Keratinocyte (primary cell): ENCODE results near the gene DDIT3. TPM values are rescaled to one million over a fixed set of nuclear protein-coding genes. Genes with fewer than 3 reads are reported as not detected.

Source experiments
- DNase-seq: peaks from one replicate; pipeline ENCODE4 v3.0.0-alpha.2; 2011; ENCODE audit warnings: low read depth, missing footprints, low spot score
- FAIRE-seq: peaks from 2 replicates; lab custom pipeline; 2011; peaks lifted over from hg19 to GRCh38; lab: Jason Lieb, UNC
- H2AFZ ChIP-seq: 2 replicates; pipeline ENCODE4 v1.6.0; 2012; ENCODE audit warnings: low read length, control low read depth, inconsistent platforms; ENCODE audit not compliant: control insufficient read depth
- H3K27ac ChIP-seq: 2 replicates; pipeline ENCODE4 v1.5.1; 2011; ENCODE audit warnings: low read length; ENCODE audit not compliant: control insufficient read depth, insufficient read depth
- H3K27me3 ChIP-seq: 3 replicates; pipeline ENCODE4 v1.6.0; 2011; ENCODE audit warnings: low read length; ENCODE audit not compliant: control insufficient read depth, insufficient read depth; ENCODE audit errors: extremely low read depth
- H3K36me3 ChIP-seq, 2 experiments: 2 replicates in 1 of 2; 3 replicates in 1 of 2; pipeline ENCODE4 v1.5.1; 2011; ENCODE audit warnings: low read length in 2 of 2, mild to moderate bottlenecking in 1 of 2; ENCODE audit not compliant: control insufficient read depth in 2 of 2, insufficient read depth in 2 of 2; ENCODE audit errors: extremely low read depth in 1 of 2
- H3K4me1 ChIP-seq: 3 replicates; pipeline ENCODE4 v1.5.1; 2011; ENCODE audit warnings: low read length; ENCODE audit not compliant: control insufficient read depth, insufficient read depth; ENCODE audit errors: extremely low read depth
- H3K4me2 ChIP-seq: 3 replicates; pipeline ENCODE4 v1.6.0; 2011; ENCODE audit warnings: low read depth, low read length; ENCODE audit not compliant: control insufficient read depth, insufficient read depth; ENCODE audit errors: extremely low read depth
- H3K4me3 ChIP-seq, 3 experiments: fragments of 200-600 bp in 1 of 3; sonication (generic) in 1 of 3; 2 replicates in 2 of 3; 3 replicates in 1 of 3; pipeline ENCODE4 v1.5.1; 2011 to 2016; ENCODE audit warnings: low read length in 3 of 3, mild to moderate bottlenecking in 3 of 3, control low read depth in 2 of 3, inconsistent platforms in 1 of 3, low read depth in 1 of 3, mixed read lengths in 1 of 3, mixed run types in 1 of 3, moderate library complexity in 1 of 3; ENCODE audit not compliant: control insufficient read depth in 2 of 3, insufficient read depth in 2 of 3; ENCODE audit errors: extremely low read depth in 1 of 3
- H3K79me2 ChIP-seq: 2 replicates; pipeline ENCODE4 v1.6.0; 2012; ENCODE audit warnings: low read length; ENCODE audit not compliant: control insufficient read depth, insufficient read depth
- H3K9ac ChIP-seq: 3 replicates; pipeline ENCODE4 v1.6.0; 2011; ENCODE audit warnings: low read length; ENCODE audit not compliant: control insufficient read depth, insufficient read depth; ENCODE audit errors: extremely low read depth
- H3K9me1 ChIP-seq: 3 replicates; pipeline ENCODE4 v1.6.0; 2011; ENCODE audit warnings: low read length; ENCODE audit not compliant: control insufficient read depth, insufficient read depth; ENCODE audit errors: extremely low read depth
- H3K9me3 ChIP-seq: 2 replicates; pipeline ENCODE4 v1.5.1; 2012; ENCODE audit warnings: low read depth, low read length; ENCODE audit not compliant: control insufficient read depth
- H4K20me1 ChIP-seq: 3 replicates; pipeline ENCODE4 v1.6.0; 2011; ENCODE audit warnings: low read length; ENCODE audit not compliant: control insufficient read depth, insufficient read depth; ENCODE audit errors: extremely low read depth
- EZH2 ChIP-seq: IDR thresholded peaks from one replicate; pipeline ENCODE4 v1.6.1; 2012; ENCODE audit warnings: inconsistent platforms, mild to moderate bottlenecking, low read length, moderate library complexity
- dilution Hi-C: fragments of 300-500 bp; cut with MboI; formaldehyde crosslinking; loops from one replicate; pipeline ENCODE4 v1.7.0; 2020; ENCODE audit warnings: low sequenced_read_pairs; ENCODE audit not compliant: extremely low pct_ligation_motif_present
- polyA plus RNA-seq, 5 experiments: library from polyadenylated mRNA; depleted of rRNA in 3 of 5; stranded (reverse) in 3 of 5; stranded (forward) in 1 of 5; unstranded in 1 of 5; fragments of >200 nt; gene quantifications; 1 replicate in 1 of 5; 2 replicates in 3 of 5; 3 replicates in 1 of 5; pipeline versions ENCODE4 v1.2.1 to v1.2.3, GENCODE V29; 2011 to 2012; ENCODE audit warnings: missing spikeins in 2 of 5, low read depth in 1 of 5, low replicate concordance in 1 of 5
- TF ChIP-seq, protein P1 (sequence below), 3 experiments: IDR thresholded peaks in 1 of 3; conservative IDR thresholded peaks in 1 of 3; optimal IDR thresholded peaks in 1 of 3; 2 replicates in 2 of 3; 3 replicates in 1 of 3; pipeline versions ENCODE3 to v1.5.1; 2011; ENCODE audit warnings: low read length in 3 of 3, mild to moderate bottlenecking in 3 of 3, moderate library complexity in 2 of 3, control low read depth in 1 of 3, inconsistent platforms in 1 of 3; ENCODE audit not compliant: insufficient read depth in 2 of 3; ENCODE audit errors: extremely low read depth in 1 of 3

DDIT3 gene
- polyA plus RNA-seq, 1 donor (not counting 4 experiments of a cell fraction or from before 2014, with no cell fraction given): 25.6 TPM

DNA sequence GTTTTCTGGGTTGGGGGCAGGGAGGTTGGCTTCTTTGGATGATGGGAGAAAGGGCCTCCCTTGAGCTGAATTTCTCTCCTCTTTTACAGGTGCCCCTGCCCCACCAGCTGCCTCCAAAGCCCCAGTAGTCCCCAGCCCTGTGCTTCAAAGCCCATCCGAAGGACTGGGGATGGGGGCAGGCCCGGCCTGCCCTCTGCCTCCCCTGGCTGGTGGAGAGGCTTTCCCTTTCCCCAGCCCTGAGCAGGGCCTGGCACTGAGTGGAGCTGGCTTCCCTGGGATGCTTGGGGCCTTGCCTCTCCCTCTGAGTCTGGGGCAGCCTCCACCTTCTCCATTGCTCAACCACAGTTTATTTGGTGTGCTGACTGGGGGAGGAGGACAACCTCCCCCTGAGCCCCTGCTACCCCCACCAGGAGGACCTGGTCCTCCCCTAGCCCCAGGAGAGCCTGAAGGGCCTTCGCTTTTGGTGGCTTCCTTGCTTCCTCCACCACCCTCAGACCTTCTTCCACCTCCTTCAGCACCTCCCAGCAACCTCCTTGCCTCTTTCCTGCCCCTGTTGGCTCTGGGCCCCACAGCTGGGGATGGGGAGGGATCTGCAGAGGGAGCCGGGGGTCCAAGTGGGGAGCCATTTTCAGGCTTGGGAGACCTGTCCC is 6.3 kb upstream of the DDIT3 start:
- Histone ChIP-seq H3K27me3 (no peaks in the 10 kb centered on the region), H3K9ac (no peak overlapping the region), H2AFZ (no peak overlapping the region), H3K36me3 (peaks cover 37 to 39% of the 10 kb centered on the region in 2 experiments), H3K4me2 (no peak overlapping the region), H3K79me2 (peaks cover 24% of the 10 kb centered on the region), H3K9me3 (no peaks in the 10 kb centered on the region), H3K4me1 (peaks cover 19% of the 10 kb centered on the region), H3K4me3 (no peak overlapping the region), H3K9me1 (peaks cover 2% of the 10 kb centered on the region), H3K27ac (no peak overlapping the region), H4K20me1 (peaks cover 5% of the 10 kb centered on the region)
- dilution Hi-C loops: no loop called here
- DNase-seq (no peak), FAIRE-seq (no peak)
- TF ChIP-seq, protein P1, sequence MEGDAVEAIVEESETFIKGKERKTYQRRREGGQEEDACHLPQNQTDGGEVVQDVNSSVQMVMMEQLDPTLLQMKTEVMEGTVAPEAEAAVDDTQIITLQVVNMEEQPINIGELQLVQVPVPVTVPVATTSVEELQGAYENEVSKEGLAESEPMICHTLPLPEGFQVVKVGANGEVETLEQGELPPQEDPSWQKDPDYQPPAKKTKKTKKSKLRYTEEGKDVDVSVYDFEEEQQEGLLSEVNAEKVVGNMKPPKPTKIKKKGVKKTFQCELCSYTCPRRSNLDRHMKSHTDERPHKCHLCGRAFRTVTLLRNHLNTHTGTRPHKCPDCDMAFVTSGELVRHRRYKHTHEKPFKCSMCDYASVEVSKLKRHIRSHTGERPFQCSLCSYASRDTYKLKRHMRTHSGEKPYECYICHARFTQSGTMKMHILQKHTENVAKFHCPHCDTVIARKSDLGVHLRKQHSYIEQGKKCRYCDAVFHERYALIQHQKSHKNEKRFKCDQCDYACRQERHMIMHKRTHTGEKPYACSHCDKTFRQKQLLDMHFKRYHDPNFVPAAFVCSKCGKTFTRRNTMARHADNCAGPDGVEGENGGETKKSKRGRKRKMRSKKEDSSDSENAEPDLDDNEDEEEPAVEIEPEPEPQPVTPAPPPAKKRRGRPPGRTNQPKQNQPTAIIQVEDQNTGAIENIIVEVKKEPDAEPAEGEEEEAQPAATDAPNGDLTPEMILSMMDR (optimal IDR thresholded peaks at IDR 0.05 in 1 of 3, IDR thresholded peaks at IDR 0.05 in 1 of 3, conservative IDR thresholded peaks at IDR 0.05 in 1 of 3; ENCODE audit: extremely low read depth in 1 of 3, insufficient read depth in 2 of 3, low read length in 3 of 3): no peak
- no peak for TF ChIP-seq EZH2

DNA sequence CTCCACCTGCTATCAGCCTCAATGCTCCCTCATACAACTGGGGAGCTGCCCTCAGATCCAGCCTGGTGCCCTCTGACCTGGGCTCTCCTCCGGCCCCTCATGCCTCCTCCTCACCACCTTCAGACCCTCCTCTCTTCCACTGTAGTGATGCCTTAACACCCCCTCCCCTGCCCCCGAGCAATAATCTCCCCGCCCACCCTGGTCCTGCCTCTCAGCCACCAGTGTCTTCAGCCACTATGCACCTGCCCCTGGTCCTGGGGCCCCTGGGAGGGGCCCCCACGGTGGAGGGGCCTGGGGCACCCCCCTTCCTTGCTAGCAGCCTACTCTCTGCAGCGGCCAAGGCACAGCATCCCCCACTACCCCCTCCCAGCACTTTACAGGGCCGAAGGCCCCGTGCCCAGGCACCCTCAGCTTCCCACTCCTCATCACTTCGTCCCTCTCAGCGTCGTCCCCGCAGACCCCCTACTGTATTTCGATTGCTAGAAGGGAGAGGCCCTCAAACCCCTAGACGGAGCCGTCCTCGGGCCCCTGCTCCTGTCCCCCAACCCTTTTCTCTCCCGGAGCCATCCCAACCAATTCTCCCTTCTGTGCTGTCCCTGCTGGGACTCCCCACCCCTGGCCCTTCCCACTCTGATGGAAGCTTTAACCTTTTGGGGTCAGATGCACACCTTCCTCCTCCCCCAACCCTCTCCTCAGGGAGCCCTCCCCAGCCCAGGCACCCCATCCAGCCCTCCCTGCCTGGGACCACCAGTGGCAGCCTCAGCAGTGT is 5.5 kb upstream of the DDIT3 start:
- no peak overlapping the region for H3K4me3 ChIP-seq
- no peaks in the 10 kb centered on the region for H3K27me3 ChIP-seq
- H3K4me1 ChIP-seq: peaks cover 24% of the 10 kb centered on the region
- no peak for TF ChIP-seq EZH2
- TF ChIP-seq, protein P1 (optimal IDR thresholded peaks at IDR 0.05 in 1 of 3, IDR thresholded peaks at IDR 0.05 in 1 of 3, conservative IDR thresholded peaks at IDR 0.05 in 1 of 3; ENCODE audit: extremely low read depth in 1 of 3, insufficient read depth in 2 of 3, low read length in 3 of 3): no peak
- H3K4me2 ChIP-seq: no peak overlapping the region
- peaks cover 2% of the 10 kb centered on the region for H3K9me1 ChIP-seq
- peaks cover 34 to 39% of the 10 kb centered on the region in 2 experiments for H3K36me3 ChIP-seq
- no peaks in the 10 kb centered on the region for H3K9me3 ChIP-seq
- peaks cover 5% of the 10 kb centered on the region for H4K20me1 ChIP-seq
- no peak overlapping the region for H3K9ac ChIP-seq
- no peak for FAIRE-seq
- peaks cover 24% of the 10 kb centered on the region for H3K79me2 ChIP-seq
- no peak overlapping the region for H3K27ac ChIP-seq
- no peak overlapping the region for H2AFZ ChIP-seq
- DNase-seq: no peak
- dilution Hi-C loops: no loop called here
